DMS 273 (cell line): Measurements from ENCODE around the gene FOXN1.

Experiments used
- DNase-seq: peaks from one replicate; lab custom pipeline; 2025; ENCODE audit not compliant: unreplicated experiment; lab: John Stamatoyannopoulos, UW

The FOXN1 gene

DNA sequence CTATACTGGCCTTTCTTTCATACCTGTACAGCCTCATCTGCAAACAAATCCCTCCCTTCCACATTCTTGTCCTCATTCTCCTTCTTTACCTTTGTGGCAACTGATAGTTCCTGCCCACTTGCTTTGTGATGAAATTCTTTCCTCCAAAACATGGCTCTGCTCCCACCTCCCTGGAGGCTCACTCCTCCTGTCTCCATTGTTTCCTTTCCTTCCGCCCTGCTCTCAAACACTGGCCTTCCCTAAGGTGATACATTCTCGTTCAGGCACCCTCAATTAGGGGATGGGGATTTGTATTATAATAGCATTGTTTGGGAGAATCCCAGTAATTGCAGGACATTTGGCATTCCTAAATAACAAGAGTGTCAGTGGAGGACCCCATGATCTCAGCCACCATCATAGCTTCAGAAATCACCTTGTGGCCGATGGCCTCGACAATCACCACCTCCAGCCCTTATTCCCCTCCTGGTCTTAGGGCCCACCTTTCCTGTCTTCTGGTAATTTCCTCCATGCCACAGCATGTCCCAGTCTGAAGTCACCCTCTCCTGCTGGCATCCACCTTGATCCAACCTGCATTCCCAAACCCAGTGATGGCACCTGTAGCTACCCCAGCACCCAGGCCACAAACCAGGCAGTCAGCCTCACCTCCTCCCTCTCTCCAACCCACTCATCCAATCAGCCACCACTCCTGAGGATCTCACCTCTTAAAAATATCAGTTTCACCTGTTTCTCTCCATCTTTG lies 38.4 kb downstream of the FOXN1 start:
- no peak for DNase-seq

DNA sequence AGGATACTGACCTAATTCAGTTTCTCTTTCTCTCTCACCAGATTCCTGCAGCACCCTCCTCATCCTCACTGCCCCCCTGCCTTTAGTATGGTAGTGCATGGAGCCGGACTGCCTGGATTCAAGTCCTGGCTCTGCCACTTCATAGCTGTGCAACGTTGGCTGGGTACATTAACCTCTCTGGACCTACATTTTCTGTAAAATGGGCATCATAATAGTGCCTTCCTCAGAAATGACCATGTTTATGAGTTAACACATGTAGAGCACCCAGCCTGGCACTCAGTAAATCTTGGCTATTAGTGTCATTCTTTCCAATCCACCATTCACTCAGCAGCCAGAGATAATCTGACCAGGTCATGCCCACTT lies 39.0 kb downstream of the FOXN1 start:
- no peak for DNase-seq

DNA sequence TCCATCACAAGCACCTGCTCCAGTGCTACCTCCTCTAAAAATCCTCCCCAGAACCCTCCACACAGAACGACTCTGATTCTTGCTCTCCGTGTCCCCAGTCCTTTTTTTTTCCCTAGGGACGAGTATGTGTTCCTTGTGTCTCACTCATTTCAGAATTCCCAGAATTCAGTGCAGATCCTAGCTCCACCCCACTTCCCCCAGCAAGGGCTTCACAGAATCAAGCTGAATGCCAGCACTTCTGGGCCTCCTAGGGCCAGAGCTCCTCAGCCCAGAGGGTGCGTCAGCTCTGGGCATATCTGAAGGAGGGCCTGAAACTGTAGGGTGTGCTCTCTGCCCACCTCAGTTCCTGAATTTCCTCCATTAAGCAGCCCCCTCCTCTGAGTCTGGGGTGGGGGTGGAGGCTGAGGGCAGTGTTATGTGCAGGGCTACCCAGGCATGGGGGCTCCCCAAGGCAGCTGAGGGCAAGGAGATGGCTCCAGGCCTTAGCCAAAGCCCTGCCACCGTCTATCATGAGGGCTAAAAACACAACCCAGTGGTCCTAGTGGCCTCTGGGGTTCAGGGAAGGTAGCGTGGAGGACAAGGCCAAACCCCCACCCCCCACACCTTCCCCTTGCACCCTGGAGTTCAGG lies 39.8 kb downstream of the FOXN1 start:
- no peak for DNase-seq

DNA sequence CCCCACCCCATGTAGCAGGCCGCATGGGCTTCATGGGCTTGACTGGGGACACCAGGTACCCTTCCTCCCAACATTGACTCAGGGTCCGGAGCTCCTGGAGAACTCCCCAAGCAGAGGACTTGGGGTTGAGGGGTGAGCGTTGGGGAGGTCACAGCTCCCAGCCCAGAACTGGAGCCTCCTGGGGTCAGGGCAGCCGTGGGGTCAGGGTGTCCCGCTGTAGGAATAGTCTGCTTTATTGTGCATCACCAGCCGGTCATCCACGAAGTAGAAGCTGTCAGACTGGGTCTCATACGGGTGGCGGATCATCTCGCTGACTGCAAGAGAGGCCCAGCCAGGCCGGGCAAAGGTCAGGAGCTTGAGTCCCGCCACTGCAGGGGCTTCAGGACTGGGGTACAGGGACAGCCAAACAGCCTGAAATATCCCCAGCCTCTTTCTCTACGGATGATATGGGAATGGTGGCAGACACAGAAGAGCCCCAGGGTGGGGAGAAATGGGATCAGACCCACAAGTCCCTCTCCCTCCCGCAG lies 41.0 kb downstream of the FOXN1 start:
- no peak for DNase-seq

DNA sequence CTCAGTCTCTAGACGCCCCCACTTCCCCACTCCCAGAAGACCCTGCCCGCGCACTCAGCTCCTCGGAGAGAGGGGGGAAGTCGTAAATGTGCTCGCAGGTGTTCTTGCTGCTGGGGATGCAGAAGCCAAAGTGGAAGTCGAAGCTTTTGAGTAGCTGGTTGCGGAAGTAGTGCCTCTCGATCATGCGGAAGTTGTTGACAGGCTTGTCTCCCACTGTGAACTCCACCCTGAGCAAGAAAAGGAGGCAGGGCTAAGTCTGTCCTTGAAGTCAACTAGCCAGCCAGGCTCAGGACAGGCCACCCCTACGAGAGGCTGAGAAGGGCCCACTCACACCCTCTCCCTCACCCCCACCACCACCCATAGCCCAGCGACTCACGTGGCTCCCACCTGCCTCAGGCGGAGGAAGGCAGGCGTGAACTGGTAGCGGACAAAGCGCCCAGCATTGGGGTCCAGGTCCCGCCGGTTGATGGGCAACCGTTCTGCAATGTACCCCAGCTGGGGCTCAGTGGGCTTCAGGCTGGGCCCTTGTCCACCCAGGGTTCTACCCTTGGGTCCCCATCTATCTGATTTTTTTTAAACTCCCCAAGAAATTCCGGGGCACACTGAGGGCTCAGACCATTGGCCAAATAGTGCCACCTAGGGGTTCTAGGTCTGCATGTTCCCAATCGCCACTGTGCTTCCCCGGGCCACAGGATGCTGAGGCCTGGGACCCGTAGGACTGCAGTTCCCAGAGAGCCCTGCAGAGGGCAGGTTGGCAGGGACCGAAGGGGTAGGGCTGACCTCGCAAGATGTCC lies 41.7 kb downstream of the FOXN1 start:
- DNase-seq, result peak; percentile 90

DNA sequence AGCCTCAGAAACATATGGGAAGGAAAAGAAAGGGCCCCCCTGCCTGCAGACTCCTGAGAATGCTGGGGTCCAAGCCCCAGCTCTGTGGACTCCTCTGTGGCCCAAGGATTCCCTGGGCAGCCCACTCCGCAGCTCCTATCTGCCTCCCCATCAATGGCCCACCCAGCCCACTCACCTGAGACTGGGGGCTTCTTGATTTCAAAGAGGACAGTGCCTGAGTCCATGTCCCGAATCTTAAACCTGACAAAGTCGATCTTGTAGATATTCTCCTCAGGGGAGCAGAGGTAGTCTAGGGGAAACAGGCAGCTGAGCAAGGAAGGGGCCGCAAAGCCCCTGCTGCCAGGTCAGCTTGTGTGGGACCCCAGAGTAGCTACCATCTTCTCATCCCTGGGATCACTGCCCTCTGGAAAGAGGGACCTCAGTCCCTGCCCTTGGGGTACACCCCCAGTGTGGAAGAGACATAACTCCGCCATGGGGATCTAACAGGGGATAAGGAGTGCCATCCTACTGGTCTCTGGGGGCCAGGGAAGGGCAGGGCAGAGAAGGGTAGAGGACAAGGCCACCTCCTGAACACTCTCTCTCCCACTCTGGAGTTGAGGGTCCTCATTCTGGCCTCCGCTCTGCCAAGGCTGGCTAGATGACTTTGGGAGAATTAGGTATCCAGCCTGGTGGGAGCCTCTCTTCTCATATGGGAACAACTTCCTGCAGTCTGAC lies 42.4 kb downstream of the FOXN1 start:
- no peak for DNase-seq

DNA sequence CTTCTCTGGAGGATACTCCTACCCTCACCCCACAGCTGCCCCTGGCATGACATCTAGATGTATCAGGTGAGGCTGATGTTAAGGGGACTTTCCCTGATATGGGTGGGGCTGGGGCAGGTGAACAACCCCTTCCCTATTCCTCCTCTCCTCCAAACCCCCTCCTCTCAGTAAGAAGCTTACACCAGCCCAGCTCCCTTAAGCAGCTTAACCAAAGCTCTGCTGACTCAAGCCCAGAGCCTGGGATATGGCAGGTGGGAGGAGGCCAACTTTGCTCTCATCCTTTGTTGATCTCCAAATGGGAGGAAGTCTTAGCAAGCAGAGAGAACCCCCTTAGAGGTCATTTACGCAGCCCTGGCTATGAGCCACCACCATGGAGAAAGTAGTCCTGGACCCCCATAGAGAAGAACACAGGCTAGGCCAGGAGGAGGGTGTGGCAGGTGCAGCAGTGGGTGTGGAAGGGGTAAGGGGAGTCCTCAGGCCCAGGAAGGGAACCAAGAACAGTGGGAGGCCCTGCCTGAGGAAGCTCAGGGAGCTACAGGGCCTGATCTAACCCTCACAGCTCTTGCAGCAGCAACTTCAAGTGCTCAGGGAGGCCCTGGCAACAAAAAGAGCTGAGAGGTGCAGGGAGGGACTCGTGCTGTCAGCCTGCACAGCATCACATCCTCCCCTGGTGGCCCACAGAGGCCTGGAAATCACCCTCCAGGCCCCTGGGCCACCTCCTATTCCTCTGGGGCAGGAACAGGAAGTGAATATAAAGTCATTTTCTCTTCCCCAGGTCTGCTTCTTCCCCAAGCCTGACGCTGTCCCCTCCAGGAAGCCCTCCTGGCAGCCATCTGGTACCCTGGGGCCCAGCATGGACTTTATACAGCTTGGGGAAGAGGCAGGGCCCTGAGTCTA lies 43.3 kb downstream of the FOXN1 start:
- no peak for DNase-seq

DNA sequence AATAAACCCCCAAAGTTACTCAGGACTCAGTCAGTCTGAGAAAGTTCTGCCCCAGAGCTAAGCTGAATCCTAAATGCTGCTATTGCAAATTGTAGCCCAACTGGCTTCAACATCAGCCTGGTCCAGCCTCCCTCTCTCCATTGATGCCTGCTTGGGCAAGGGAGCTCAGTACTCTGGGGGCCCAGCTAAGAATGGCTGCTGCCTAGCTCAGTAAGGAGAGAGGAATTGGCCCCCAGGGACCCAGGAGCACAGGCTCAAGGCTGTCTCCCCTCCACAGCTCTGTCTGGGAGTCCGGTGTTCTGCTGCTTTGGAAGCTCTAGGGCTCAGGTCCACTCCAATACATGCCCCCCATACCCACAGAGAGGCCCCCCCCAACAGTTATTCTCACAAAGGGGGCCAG lies 44.7 kb downstream of the FOXN1 start:
- no peak for DNase-seq

DNA sequence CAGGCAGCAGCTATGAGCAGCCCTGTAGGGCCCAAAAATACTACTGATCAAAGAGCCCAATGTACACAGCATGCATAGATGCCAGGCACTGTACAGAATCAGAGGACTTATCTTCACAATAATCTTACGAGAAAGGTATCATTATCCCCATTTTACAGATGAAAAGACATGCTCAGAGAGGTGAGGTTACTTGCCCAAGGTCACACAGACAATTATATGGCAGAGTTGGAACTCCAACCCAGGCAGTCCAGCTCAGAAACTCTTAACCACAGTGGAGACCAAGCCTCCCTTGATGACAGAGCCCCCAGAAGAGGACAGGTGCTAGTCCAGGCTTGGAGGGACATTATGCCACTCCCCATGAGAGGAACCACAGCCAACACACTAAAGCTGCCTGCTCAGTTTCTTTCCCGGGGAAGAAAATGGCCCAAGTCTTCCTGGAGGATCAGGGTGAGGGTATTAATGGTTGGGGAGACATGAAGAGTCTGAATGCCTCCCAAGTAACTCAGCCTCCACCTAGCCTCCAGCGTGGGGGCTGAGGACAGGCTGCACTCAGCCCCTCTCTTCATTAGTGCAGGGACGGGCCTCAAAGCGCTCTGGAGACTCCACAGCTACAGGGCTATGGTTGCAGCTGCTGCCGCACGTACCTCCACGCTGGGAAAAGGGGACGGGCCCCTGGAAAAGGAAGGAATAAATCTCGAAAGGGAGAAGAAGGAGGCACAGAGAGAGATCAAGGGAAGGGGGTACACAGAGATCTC lies 45.5 kb downstream of the FOXN1 start:
- DNase-seq, result peak; percentile 44

DNA sequence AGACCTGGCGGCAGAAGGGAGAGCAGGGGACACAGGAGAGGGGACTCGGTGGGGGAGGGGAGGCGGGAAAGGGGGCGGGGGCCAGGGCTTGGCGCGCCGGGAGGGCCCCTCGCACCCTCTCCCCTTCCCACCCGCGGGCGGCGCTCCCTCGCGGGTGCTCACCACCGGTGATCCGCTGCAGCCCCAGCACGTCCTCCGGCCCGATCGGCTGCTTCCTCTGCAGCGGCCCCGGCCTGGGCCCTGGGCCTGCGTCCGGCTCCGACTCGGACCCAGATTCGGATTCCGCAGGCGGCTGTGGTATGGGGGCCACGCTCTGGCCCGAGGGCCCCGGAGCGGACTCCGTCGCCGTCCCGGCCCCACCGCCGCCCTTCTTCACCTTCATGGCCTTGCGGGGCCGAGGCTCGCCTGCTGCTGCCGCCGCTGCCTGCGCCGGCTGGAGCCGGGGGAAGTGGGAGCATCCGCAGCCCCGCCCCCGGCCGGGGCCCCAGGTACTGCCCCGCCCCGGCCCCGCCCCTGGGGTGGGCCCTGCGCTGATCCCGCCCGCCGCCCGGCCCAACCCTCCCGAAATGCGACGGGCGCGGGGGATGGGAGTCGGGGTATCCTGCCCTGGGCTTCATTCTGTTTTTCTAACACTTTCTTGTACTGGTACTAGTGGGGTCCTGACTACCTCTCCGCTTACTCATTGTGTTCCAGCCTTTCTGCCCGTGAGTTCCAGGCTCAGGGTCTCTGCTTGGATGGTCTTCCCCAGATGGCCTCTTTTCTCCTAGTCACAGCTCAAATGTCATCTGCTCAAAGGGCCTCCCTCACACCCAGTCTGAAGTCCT lies 46.2 kb downstream of the FOXN1 start, which contains the start of gene UNC119:
Gene UNC119, minus strand, starts transcription at position 449 of the 824 bp plus-strand sequence. Its CDS starts 67 bp downstream, at position 382.
- peak; percentile 93 for DNase-seq

- no peak for DNase-seq
Observed at GRCh38 chr17:28553000-28553505, 46.9 kb downstream of the FOXN1 start.

GRCh38 chr17:28554565-28554964 lies 48.4 kb downstream of the FOXN1 start:
- no peak for DNase-seq

DNA sequence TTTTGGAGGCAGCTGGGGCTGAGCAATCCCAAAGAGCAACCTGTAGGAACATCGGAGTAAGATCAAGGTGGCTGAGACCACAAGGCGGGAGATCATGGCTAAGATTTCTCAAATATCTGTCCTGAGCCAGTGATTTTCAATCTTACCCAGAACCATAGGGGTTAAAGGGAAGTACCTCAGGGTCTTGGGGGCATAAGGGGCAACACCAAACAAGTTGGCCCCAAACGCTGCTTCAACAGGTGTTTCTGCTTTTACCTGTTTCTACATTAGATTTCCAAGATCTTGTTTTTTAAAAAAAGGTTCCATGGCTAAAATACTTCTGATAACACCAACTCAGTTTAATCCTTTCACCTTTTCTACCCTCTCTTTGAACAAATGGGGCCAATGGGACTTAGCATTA lies 48.9 kb downstream of the FOXN1 start:
- DNase-seq, result no peak

GRCh38 chr17:28563475-28563874 lies 57.3 kb downstream of the FOXN1 start:
- peak; percentile 21 for DNase-seq

DNA sequence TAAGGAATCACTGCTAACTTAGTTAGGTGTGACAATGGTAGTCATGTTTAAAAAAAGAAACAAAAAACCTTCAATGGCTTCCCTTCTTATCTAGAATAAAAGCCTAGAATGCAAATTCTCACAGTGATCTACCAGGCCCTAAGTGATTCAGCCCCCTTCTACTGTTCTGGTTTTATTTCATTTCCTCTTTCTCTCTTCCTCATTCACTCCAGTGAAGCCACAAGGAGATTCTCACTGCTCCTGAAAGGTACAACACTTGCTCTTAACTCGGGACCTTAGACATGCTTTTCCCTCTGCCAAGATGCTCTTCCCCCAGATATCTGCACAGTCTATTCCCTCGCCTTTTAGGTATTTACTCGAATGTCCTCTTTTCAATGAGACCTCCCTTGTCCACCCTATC lies 61.5 kb downstream of the FOXN1 start:
- DNase-seq, result no peak

- DNase-seq, result no peak
Observed at GRCh38 chr17:28569446-28569845, 63.3 kb downstream of the FOXN1 start.

- DNase-seq, result peak; percentile 61
Observed at GRCh38 chr17:28570716-28571360, 64.7 kb downstream of the FOXN1 start.
